GM19351 (cell line): ENCODE results near the gene SGK1.

ENCODE experiments used
- ATAC-seq: cut with Tn5 transposase; IDR thresholded peaks from one replicate; pipeline ENCODE4 v1.9.1; 2021; ENCODE audit warnings: mild to moderate bottlenecking, moderate library complexity; ENCODE audit not compliant: unreplicated experiment

The SGK1 gene

GRCh38 chr6:134146268-134147033 is 171.5 kb downstream of the SGK1 start:
- ATAC-seq = no peak

DNA sequence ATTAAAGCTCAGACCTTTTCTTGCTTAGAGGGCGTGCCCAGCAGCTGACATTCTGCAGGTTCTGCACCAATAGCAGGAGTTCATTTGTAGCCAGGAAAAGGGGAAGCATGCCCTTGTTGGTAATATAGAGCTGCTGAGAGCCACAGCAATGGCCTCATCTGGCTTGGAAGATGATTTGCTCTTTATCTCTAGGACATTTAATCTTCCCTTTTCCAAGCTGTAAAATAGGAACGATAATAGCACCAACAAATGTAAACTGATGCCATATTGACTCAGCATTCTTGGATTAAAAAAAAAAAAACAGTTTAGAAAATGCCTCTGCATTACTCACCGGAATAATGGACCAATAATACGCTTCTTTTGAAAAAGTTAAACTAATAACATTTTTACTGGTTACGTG is 172.1 kb downstream of the SGK1 start:
- ATAC-seq = peak; percentile 61

DNA sequence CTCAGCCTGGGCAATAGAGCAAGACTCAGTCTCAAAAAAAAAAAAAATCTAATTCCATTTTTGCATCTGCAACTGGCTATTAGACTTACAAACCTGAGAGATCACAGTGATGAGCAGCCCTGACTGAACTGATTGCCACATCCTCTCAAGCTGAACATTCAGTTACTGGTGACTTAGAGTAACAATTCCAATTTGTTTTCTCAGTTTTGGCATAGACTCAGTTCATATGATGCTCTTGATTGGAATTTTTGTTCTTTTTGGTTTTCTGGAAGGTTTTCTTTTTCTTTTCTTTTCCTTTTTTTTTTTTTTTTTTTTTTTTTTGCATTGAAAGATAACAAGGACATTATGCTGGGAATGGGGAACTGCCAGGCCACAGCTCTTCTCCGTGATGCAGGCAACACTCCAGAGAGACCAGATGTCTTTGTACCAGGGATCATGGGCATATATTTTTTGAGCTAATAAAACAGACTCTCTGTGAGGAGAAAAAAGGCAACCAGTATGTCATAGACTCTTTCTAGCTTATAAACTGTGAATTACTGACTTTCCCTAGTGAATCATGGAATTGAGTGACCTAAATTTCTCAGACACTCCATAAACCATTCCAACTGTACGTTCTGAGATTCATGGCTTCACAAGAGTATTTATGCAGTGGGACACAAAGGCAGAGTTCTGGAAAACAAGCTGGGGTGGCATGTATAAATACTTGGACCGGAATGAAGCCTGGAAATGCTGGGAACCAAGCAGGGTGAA is 179.5 kb downstream of the SGK1 start:
- ATAC-seq = no peak

GRCh38 chr6:134134654-134135053 is 183.3 kb downstream of the SGK1 start:
- ATAC-seq = no peak

GRCh38 chr6:134132494-134133141 is 185.3 kb downstream of the SGK1 start:
- no peak for ATAC-seq

DNA sequence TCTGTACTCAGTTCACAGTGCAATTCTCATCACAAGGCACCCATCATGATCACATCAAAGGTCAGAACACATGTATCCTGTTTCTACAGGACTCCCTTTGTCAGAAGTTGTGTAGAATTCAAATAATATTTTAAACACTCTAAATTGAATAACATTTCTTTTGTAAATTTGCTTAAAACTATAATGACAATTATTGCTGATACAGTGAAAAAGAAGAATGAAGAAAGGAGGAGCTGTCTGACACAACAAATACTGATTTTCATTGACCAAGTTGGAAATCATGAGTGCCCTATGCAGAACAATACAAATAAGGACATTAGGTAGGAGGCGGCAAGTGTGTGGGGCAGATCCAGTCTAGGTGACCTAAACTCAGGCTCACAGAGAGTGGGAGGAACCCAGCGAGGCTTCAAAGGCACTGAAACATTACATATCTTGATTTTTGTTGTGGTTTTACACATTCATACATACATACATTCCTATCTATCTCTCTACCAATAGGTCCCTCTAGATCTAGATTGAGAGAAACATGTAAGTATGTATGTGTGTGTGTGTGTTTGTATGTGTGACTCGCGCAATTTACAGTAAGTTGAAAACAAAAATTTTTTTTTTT is 186.3 kb downstream of the SGK1 start:
- ATAC-seq = no peak

- no peak for ATAC-seq
Observed at GRCh38 chr6:134128146-134128545, 189.8 kb downstream of the SGK1 start.

- peak; percentile 94 for ATAC-seq
Observed at GRCh38 chr6:134123666-134124208, 194.2 kb downstream of the SGK1 start.

GRCh38 chr6:134122775-134123174 is 195.1 kb downstream of the SGK1 start:
- ATAC-seq = no peak

GRCh38 chr6:134119486-134119885 is 198.4 kb downstream of the SGK1 start:
- ATAC-seq = no peak
